Testis (tissue), 3 donors: ENCODE measurements around the gene IFNL2. TPM values are rescaled to one million over a fixed set of nuclear protein-coding genes. Genes with fewer than 3 reads are reported as not detected.

Experiments
- DNase-seq: peaks from one replicate; pipeline ENCODE4 v3.0.0-alpha.2; 2019
- H3K27ac ChIP-seq, 2 donors: fragments of 200-600 bp; sonication (generic); one replicate each; pipeline ENCODE4 v1.5.1; 2019
- H3K27me3 ChIP-seq: fragments of 200-600 bp; sonication (generic); one replicate; pipeline ENCODE4 v1.5.1; 2019
- H3K36me3 ChIP-seq: fragments of 200-600 bp; sonication (generic); one replicate; pipeline ENCODE4 v1.5.1; 2017; ENCODE audit warnings: low read depth; ENCODE audit errors: missing control alignments
- H3K4me1 ChIP-seq: fragments of 200-600 bp; sonication (generic); one replicate; pipeline ENCODE4 v1.5.1; 2019
- H3K4me3 ChIP-seq, 2 donors: fragments of 200-600 bp; sonication (generic); one replicate each; pipeline ENCODE4 v1.5.1; 2017 to 2019
- H3K9me3 ChIP-seq: fragments of 200-600 bp; sonication (generic); one replicate; pipeline ENCODE4 v1.5.1; 2017
- CTCF ChIP-seq, 3 experiments: fragments of 450-650 bp in 2 of 3; fragments of 200-600 bp in 1 of 3; sonication (generic) in 1 of 3; IDR thresholded peaks; one replicate each; pipeline ENCODE4 v1.5.1; 2016 to 2019; ENCODE audit warnings: antibody characterized with exemption in 3 of 3, mild to moderate bottlenecking in 2 of 3, moderate library complexity in 1 of 3
- POLR2A ChIP-seq: fragments of 450-650 bp; IDR thresholded peaks from one replicate; pipeline ENCODE4 v1.6.1; 2017; ENCODE audit warnings: antibody characterized with exemption, mild to moderate bottlenecking, moderate library complexity
- WGBS, 2 donors: methylation state at CpG; one replicate each; pipeline ENCODE4 v1.1.5; 2018; 5-methylcytosine and 5-hydroxymethylcytosine counted together
- intact Hi-C: fragments of 100-400 bp; cut with DNase I; formaldehyde crosslinking; loops from one replicate; pipeline ENCODE4 v1.15.1; 2023; ENCODE audit warnings: low total_unique reads
- polyA plus RNA-seq: library from polyadenylated mRNA; stranded (reverse); fragments of 350-450 nt; fragmentation: Illumina TruSeq; extraction: RNeasy Lipid Tissue Mini Kit (QIAGEN cat#74804); gene quantifications from one replicate; pipeline ENCODE4 v1.2.3, GENCODE V29; 2014; ENCODE audit warnings: low read depth, low replicate concordance; ENCODE audit not compliant: insufficient read depth
- total RNA-seq, 2 donors: library from RNA; depleted of rRNA; stranded (reverse); fragments of >200 nt; gene quantifications; one replicate each; pipeline ENCODE4 v1.2.3, GENCODE V29; 2016

The IFNL2 gene
- total and polyA plus RNA-seq, 3 donors from 2014 or later = 0.43 TPM; not detected in 2

GRCh38 chr19:39236527-39236926, 31.7 kb upstream of the IFNL2 start:
- Histone ChIP-seq H3K27me3 (no peaks in the 10 kb centered on the region), H3K27ac (no peak overlapping the region), H3K36me3 (no peaks in the 10 kb centered on the region), H3K4me1 (no peaks in the 10 kb centered on the region), H3K4me3 (no peak overlapping the region), H3K9me3 (no peaks in the 10 kb centered on the region)
- intact Hi-C loops = no loop called here
- no peak for DNase-seq
- WGBS, 2 donors = 76 to 77% methylated on average over 10 to 11 of the region's 12 CpGs
- no peak for TF ChIP-seq CTCF (IDR thresholded peaks at IDR 0.05)
- no peak for TF ChIP-seq POLR2A

- WGBS, 2 donors = 59 to 62% methylated on average over 16 to 22 of the region's 22 CpGs
- H3K27ac ChIP-seq = no peak overlapping the region
- DNase-seq = no peak
- H3K4me3 ChIP-seq = no peak overlapping the region
- no peak for TF ChIP-seq POLR2A
- no peak for TF ChIP-seq CTCF (IDR thresholded peaks at IDR 0.05)
- H3K27me3 ChIP-seq = no peaks in the 10 kb centered on the region
- H3K4me1 ChIP-seq = no peaks in the 10 kb centered on the region
- intact Hi-C loops = no loop called here
- no peaks in the 10 kb centered on the region for H3K9me3 ChIP-seq
- no peaks in the 10 kb centered on the region for H3K36me3 ChIP-seq
Observed at GRCh38 chr19:39237200-39238184, 30.7 kb upstream of the IFNL2 start.

GRCh38 chr19:39238209-39238608, 30.0 kb upstream of the IFNL2 start:
- no peaks in the 10 kb centered on the region for H3K27me3 ChIP-seq
- no peak overlapping the region for H3K4me3 ChIP-seq
- no peaks in the 10 kb centered on the region for H3K9me3 ChIP-seq
- intact Hi-C loops = no loop called here
- no peak overlapping the region for H3K27ac ChIP-seq
- no peak for DNase-seq
- 81 to 85% methylated on average over 6 of the region's 6 CpGs for WGBS, 2 donors
- no peaks in the 10 kb centered on the region for H3K36me3 ChIP-seq
- TF ChIP-seq CTCF (IDR thresholded peaks at IDR 0.05) = no peak
- TF ChIP-seq POLR2A = no peak
- H3K4me1 ChIP-seq = no peaks in the 10 kb centered on the region

GRCh38 chr19:39238944-39239343, 29.3 kb upstream of the IFNL2 start:
- 91 to 95% methylated on average over 6 of the region's 6 CpGs for WGBS, 2 donors
- H3K27me3 ChIP-seq = no peaks in the 10 kb centered on the region
- no peaks in the 10 kb centered on the region for H3K4me1 ChIP-seq

More at GRCh38 chr19:39238944-39239343, 29.3 kb upstream of the IFNL2 start:
- Histone ChIP-seq H3K9me3 (no peaks in the 10 kb centered on the region), H3K27ac (no peak overlapping the region), H3K4me3 (no peak overlapping the region), H3K36me3 (no peaks in the 10 kb centered on the region)
- intact Hi-C loops = no loop called here
- TF ChIP-seq POLR2A (no peak), CTCF (IDR thresholded peaks at IDR 0.05) (no peak)
- DNase-seq = no peak
